22Rv1 (cell line): ENCODE data around the gene POLR2L.

ENCODE experiments used
- H3K27ac ChIP-seq: fragments of 450-650 bp; 2 replicates; pipeline ENCODE4 v1.5.1; 2017
- ZFX ChIP-seq: fragments of 450-650 bp; IDR thresholded peaks from 2 replicates; pipeline ENCODE4 v1.6.1; 2017; ENCODE audit warnings: antibody characterized with exemption, borderline replicate concordance
- TF ChIP-seq, protein P1 (sequence below): fragments of 450-650 bp; IDR thresholded peaks from 2 replicates; pipeline ENCODE4 v1.5.1; 2017; ENCODE audit warnings: mild to moderate bottlenecking

The POLR2L gene

GRCh38 chr11:824942-825341 lies 17.4 kb downstream of the POLR2L start:
- H3K27ac ChIP-seq = peak overlapping the region; percentile 96
- TF ChIP-seq ZFX = no peak
- TF ChIP-seq, protein P1, sequence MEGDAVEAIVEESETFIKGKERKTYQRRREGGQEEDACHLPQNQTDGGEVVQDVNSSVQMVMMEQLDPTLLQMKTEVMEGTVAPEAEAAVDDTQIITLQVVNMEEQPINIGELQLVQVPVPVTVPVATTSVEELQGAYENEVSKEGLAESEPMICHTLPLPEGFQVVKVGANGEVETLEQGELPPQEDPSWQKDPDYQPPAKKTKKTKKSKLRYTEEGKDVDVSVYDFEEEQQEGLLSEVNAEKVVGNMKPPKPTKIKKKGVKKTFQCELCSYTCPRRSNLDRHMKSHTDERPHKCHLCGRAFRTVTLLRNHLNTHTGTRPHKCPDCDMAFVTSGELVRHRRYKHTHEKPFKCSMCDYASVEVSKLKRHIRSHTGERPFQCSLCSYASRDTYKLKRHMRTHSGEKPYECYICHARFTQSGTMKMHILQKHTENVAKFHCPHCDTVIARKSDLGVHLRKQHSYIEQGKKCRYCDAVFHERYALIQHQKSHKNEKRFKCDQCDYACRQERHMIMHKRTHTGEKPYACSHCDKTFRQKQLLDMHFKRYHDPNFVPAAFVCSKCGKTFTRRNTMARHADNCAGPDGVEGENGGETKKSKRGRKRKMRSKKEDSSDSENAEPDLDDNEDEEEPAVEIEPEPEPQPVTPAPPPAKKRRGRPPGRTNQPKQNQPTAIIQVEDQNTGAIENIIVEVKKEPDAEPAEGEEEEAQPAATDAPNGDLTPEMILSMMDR = no peak

DNA sequence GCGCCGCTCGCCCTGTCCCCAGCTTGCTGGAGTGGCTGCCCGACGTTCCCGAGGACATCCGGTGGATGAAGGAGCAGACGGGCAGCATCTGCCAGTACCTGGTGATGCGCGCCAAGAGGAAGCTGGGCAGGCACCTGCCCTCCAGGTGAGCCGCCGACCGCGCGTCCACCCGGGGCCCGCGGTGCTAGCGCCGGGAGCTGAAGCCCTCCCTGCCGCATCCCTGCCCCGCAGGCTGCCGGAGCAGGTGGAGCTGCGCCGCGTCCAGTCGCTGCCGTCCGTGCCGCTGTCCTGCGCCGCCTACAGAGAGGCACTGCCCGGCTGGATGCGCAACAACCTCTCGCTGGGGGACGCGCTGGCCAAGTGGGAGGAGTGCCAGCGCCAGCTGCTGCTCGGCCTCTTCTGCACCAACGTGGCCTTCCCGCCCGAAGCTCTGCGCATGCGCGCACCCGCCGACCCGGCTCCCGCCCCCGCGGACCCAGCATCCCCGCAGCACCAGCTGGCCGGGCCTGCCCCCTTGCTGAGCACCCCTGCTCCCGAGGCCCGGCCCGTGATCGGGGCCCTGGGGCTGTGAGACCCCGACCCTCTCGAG lies 17.9 kb downstream of the POLR2L start:
- TF ChIP-seq, protein P1 = no peak; the same call in 1 of the 2 replicates
- TF ChIP-seq ZFX = no peak
- peak overlapping the region; percentile 96 for H3K27ac ChIP-seq

- peak overlapping the region; percentile 96 for H3K27ac ChIP-seq
- TF ChIP-seq, protein P1 = no peak
- TF ChIP-seq ZFX = no peak
These were observed 18.7 kb downstream of the POLR2L start for GRCh38 chr11:823441-824291.

DNA sequence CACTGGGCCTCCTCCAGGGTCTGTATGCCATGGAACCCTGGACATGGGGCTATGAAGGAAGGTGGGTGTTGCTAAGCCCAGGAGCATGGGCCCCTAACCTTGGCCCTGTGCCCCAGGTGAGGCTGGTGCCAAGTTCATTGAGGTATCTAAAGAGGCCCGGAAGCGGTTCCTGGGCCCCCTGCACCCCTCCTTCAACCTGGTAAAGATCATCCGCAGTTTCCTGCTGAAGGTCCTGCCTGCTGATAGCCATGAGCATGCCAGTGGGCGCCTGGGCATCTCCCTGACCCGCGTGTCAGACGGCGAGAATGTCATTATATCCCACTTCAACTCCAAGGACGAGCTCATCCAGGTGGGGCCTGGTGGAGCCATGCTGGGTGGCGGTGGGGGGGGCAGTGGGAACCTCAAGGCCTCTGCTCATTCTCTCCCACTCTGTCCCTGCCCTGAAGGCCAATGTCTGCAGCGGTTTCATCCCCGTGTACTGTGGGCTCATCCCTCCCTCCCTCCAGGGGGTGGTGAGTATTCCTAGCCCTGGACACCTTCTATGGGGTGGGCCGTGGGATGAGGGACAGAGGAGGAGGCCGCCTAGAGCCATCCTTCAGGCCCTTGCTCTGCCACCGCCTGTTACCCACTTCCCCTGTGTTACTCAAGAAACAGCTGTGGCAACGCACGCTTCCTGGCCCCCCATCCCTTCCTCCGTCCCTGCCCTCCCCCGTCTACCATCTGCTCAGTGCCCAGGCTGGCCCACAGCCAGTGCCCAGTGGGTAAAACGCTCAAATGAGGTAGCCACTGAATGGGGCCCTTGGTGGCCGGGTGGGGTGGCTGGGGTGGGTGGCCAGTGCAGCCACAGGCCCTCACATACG lies 20.6 kb downstream of the POLR2L start:
- H3K27ac ChIP-seq = peak overlapping the region; percentile 96
- TF ChIP-seq ZFX = no peak
- TF ChIP-seq, protein P1 = no peak

- TF ChIP-seq ZFX = no peak
- TF ChIP-seq, protein P1 = no peak
- H3K27ac ChIP-seq = peak overlapping the region; percentile 96
These were observed 21.4 kb downstream of the POLR2L start for GRCh38 chr11:820655-821511.

DNA sequence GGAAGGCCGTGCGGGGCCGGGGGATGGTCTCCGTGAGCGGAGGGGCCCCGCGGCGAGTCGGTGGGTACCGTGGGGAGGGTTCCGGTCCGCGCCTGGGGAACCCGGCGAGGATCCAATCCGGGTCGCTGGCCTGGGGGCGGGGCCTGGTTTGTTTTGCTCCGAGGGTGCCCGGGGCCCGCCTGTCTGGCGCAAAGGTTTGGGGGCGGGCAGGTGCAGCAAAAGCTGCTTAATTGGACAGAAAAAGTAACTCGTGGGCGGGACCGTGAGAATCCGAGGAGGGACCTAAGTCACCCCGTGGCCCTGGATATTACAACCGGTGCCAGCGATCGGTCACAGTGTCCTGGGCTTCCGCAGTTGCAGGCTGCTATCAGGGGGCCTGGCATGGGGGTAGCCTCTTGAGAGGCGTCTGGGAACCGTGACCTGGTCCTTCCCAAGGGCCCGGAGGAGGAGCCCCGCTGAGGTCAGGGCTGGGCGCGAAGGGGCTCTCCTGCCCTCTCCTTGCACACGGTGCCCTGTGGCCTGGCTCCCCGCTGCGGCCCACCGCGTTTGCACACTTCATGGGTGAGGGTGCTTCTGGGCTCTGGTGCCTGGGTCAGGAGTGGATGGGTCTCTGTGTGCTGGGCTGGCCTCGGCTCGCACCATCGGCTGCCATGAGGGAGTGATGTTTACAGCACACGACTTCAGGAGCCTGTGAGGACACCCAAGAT lies 22.2 kb downstream of the POLR2L start:
- H3K27ac ChIP-seq = peak overlapping the region; percentile 96
- TF ChIP-seq ZFX = no peak
- TF ChIP-seq, protein P1 = no peak
